ENCODE data around the gene ADAT1. TPM values are rescaled to one million over a fixed set of nuclear protein-coding genes. Genes with fewer than 3 reads are reported as not detected.

Gene ADAT1
- total RNA-seq, 1 experiment from 2014 or later, result 44.2 TPM

GRCh38 chr16:75584108-75584507, 39.0 kb downstream of the ADAT1 start (continued):
- TF ChIP-seq FOSL1 (IDR thresholded peaks at IDR 0.05; ENCODE audit: low read depth) (no peak), SIN3A (IDR thresholded peaks at IDR 0.05; ENCODE audit: low read depth) (no peak), EGR1 (IDR thresholded peaks at IDR 0.05; ENCODE audit: low read depth) (no peak)

GRCh38 chr16:75579281-75579834, 43.7 kb downstream of the ADAT1 start:
- no peaks in the 10 kb centered on the region for H3K9me3 ChIP-seq (ENCODE audit: control insufficient read depth in 1 of 2, insufficient read depth in 1 of 2, low read depth in 1 of 2, low read length in 2 of 2)
- H4K20me1 ChIP-seq (ENCODE audit: insufficient read depth), result no peaks in the 10 kb centered on the region
- TF ChIP-seq RAD21 (IDR thresholded peaks at IDR 0.05; ENCODE audit: low read depth) (no peak), POLR2AphosphoS5 (IDR thresholded peaks at IDR 0.05; ENCODE audit: low read depth, low read length) (no peak), ZNF274 (IDR thresholded peaks at IDR 0.05; ENCODE audit: low read depth, low read length) (no peak), REST (IDR thresholded peaks at IDR 0.05; ENCODE audit: low read depth) (no peak), SIN3A (IDR thresholded peaks at IDR 0.05; ENCODE audit: low read depth) (no peak), MAX (IDR thresholded peaks at IDR 0.05) (no peak), CTCF (IDR thresholded peaks at IDR 0.05 in 2 of 3, conservative IDR thresholded peaks at IDR 0.05 in 1 of 3; ENCODE audit: borderline replicate concordance in 1 of 3, insufficient read depth in 1 of 3, low read depth in 2 of 3, low read length in 2 of 3) (no peak), ZFX (IDR thresholded peaks at IDR 0.05) (no peak), ATF3 (IDR thresholded peaks at IDR 0.05) (no peak), JUND (IDR thresholded peaks at IDR 0.05) (no peak)
- ChIA-PET RAD21 (ENCODE audit: low non-redundant PET in 1 of 2, low total read pairs in 2 of 2, uncharacterized antibody in 2 of 2, unreplicated experiment in 2 of 2) (no interaction called here), POLR2A (no interaction called here), CTCF (no interaction called here)
- H3K9me2 ChIP-seq (ENCODE audit: insufficient read depth), result no peaks in the 10 kb centered on the region
- BruUV-seq (replicated peaks), result no TSS peak
- H3K4me3 ChIP-seq (replicated peaks in 1 of 2; ENCODE audit: low read depth in 1 of 2, low read length in 2 of 2), result no peak overlapping the region
- H3K9ac ChIP-seq (ENCODE audit: low read length), result no peak overlapping the region
- no peaks in the 10 kb centered on the region for H3K79me2 ChIP-seq (ENCODE audit: insufficient read depth, low read length)
- DNase-seq (ENCODE audit: low read depth, low spot score) (no peak), ATAC-seq (no peak)
- intact Hi-C loops (cut with micrococcal nuclease), result no loop called here
- no peak overlapping the region for H3K27ac ChIP-seq (ENCODE audit: low read depth, low read length)
- no peaks in the 10 kb centered on the region for H3K27me3 ChIP-seq (ENCODE audit: insufficient read depth, low read length)
- H3K36me3 ChIP-seq (ENCODE audit: control insufficient read depth in 1 of 2, insufficient read depth in 2 of 2, low read length in 2 of 2), result peaks cover 15 to 20% of the 10 kb centered on the region in 2 experiments; a peak in 3 of 4 replicates
- no peak overlapping the region for H2AFZ ChIP-seq (ENCODE audit: low read depth, low read length, poor library complexity, severe bottlenecking)
- no peaks in the 10 kb centered on the region for H3K4me1 ChIP-seq (ENCODE audit: control insufficient read depth in 1 of 2, insufficient read depth in 2 of 2, low read length in 2 of 2)
- H3K4me2 ChIP-seq (ENCODE audit: low read length), result no peak overlapping the region
